Endothelial cell of umbilical vein (primary cell): Measurements from ENCODE around the gene ARPC1A. TPM values are rescaled to one million over a fixed set of nuclear protein-coding genes. Genes with fewer than 3 reads are reported as not detected.

Experiments
- BruUV-seq: library from RNA; stranded (reverse); fragments of 400-500 nt; replicated peaks from 2 replicates; lab custom pipeline; 2021; lab: Mats Ljungman, UMichigan
- CTCF ChIA-PET: fragments of 300-600, 350-600 bp; sonication (Branson Sonifier 250); formaldehyde crosslinking; loops from one replicate; lab custom pipeline; 2021; ENCODE audit warnings: antibody characterized with exemption, inconsistent platforms; lab: Charles Lee
- POLR2A ChIA-PET: fragments of 300-600, 350-600 bp; sonication (Branson Sonifier 250); formaldehyde crosslinking; loops from one replicate; lab custom pipeline; 2021; ENCODE audit warnings: antibody characterized with exemption, inconsistent platforms; lab: Charles Lee
- DNase-seq: peaks from one replicate; pipeline ENCODE4 v3.0.0-alpha.2; 2011; ENCODE audit warnings: low read depth, low spot score
- FAIRE-seq: peaks from 2 replicates; lab custom pipeline; 2011; peaks lifted over from hg19 to GRCh38; lab: Jason Lieb, UNC
- H2AFZ ChIP-seq: 2 replicates; pipeline ENCODE4 v1.6.0; 2012; ENCODE audit warnings: low read depth, low read length, control low read depth, inconsistent platforms
- H3K27ac ChIP-seq: 2 replicates; pipeline ENCODE4 v1.5.1; 2011; ENCODE audit warnings: low read depth, mild to moderate bottlenecking, control low read depth, low read length, moderate library complexity; ENCODE audit not compliant: insufficient read depth
- H3K27me3 ChIP-seq, 2 experiments: 2 replicates each; pipeline versions ENCODE4 v1.6.0 to v1.6.1; 2011; ENCODE audit warnings: low read length in 2 of 2, mixed read lengths in 1 of 2; ENCODE audit not compliant: control insufficient read depth in 2 of 2, insufficient read depth in 2 of 2
- H3K36me3 ChIP-seq, 2 experiments: 2 replicates in 1 of 2; 3 replicates in 1 of 2; pipeline ENCODE4 v1.5.1; 2011; ENCODE audit warnings: low read length in 2 of 2, mild to moderate bottlenecking in 1 of 2, moderate library complexity in 1 of 2; ENCODE audit not compliant: control insufficient read depth in 2 of 2, insufficient read depth in 2 of 2; ENCODE audit errors: extremely low read depth in 1 of 2
- H3K4me1 ChIP-seq: 3 replicates; pipeline ENCODE4 v1.5.1; 2011; ENCODE audit warnings: mild to moderate bottlenecking, low read length; ENCODE audit not compliant: control insufficient read depth, insufficient read depth; ENCODE audit errors: extremely low read depth
- H3K4me2 ChIP-seq: 2 replicates; pipeline ENCODE4 v1.6.1; 2011; ENCODE audit warnings: low read length, control low read depth, mixed read lengths; ENCODE audit not compliant: insufficient read depth
- H3K4me3 ChIP-seq, 3 experiments: fragments of 200-600 bp in 1 of 3; sonication (generic), shearing (Covaris generic) in 1 of 3; replicated peaks in 1 of 3; 2 replicates each; pipeline ENCODE4 v1.5.1; 2011 to 2016; ENCODE audit warnings: control low read depth in 3 of 3, low read length in 3 of 3, mild to moderate bottlenecking in 2 of 3, inconsistent platforms in 1 of 3, low read depth in 1 of 3, moderate library complexity in 1 of 3; ENCODE audit not compliant: insufficient read depth in 1 of 3
- H3K79me2 ChIP-seq: 2 replicates; pipeline ENCODE4 v1.6.0; 2012; ENCODE audit warnings: low read length, inconsistent platforms; ENCODE audit not compliant: control insufficient read depth, insufficient read depth
- H3K9ac ChIP-seq: replicated peaks from 2 replicates; pipeline ENCODE3; 2011; ENCODE audit warnings: low read length, control low read depth; ENCODE audit not compliant: insufficient read depth; ENCODE audit errors: extremely low read depth
- H3K9me1 ChIP-seq: replicated peaks from 3 replicates; pipeline ENCODE4 v1.6.0; 2011; ENCODE audit warnings: mild to moderate bottlenecking, low read length; ENCODE audit not compliant: control insufficient read depth, insufficient read depth; ENCODE audit errors: extremely low read depth
- H3K9me3 ChIP-seq: replicated peaks from 2 replicates; pipeline ENCODE4 v1.5.1; 2012; ENCODE audit warnings: low read length, inconsistent platforms; ENCODE audit not compliant: control insufficient read depth, insufficient read depth
- H4K20me1 ChIP-seq: replicated peaks from 2 replicates; pipeline ENCODE3; 2011; ENCODE audit warnings: mild to moderate bottlenecking, low read length; ENCODE audit not compliant: control insufficient read depth, insufficient read depth; ENCODE audit errors: extremely low read depth
- FOS ChIP-seq: IDR thresholded peaks from 2 replicates; pipeline ENCODE4 v1.6.1; 2011; ENCODE audit warnings: mild to moderate bottlenecking, low read length, moderate library complexity, borderline replicate concordance; ENCODE audit not compliant: insufficient read depth
- JUN ChIP-seq: IDR thresholded peaks from 2 replicates; pipeline ENCODE4 v1.6.1; 2011; ENCODE audit warnings: borderline replicate concordance, low read depth; ENCODE audit not compliant: insufficient read length, insufficient read depth
- MAX ChIP-seq: IDR thresholded peaks from 2 replicates; pipeline ENCODE4 v1.6.1; 2011; ENCODE audit not compliant: insufficient read depth, insufficient read length
- POLR2A ChIP-seq: IDR thresholded peaks from 2 replicates; pipeline ENCODE4 v1.6.1; 2012; ENCODE audit warnings: low read depth, mild to moderate bottlenecking, control low read depth, low read length
- dilution Hi-C: fragments of 300-500 bp; cut with MboI; formaldehyde crosslinking; loops from one replicate; pipeline ENCODE4 v1.15.0; 2019; ENCODE audit warnings: low sequenced_read_pairs; ENCODE audit not compliant: extremely low pct_ligation_motif_present
- intact Hi-C: fragments of 100-400 bp; cut with micrococcal nuclease; formaldehyde crosslinking; loops from one replicate; pipeline ENCODE4 v1.10.0; 2022
- polyA plus RNA-seq, 4 experiments: library from polyadenylated mRNA; depleted of rRNA in 3 of 4; stranded (reverse) in 3 of 4; unstranded in 1 of 4; fragments of >200 nt; gene quantifications; 2 replicates each; pipeline versions ENCODE4 v1.2.1 to v1.2.3, GENCODE V29; 2011 to 2012; ENCODE audit warnings: missing spikeins in 1 of 4
- total RNA-seq: library from RNA; stranded (reverse); gene quantifications from 2 replicates; pipeline ENCODE4 v1.2.3, GENCODE V29; 2021
- TF ChIP-seq, protein P1 (sequence below), 2 donors: IDR thresholded peaks; 1 replicate in 1 of 2; 2 replicates in 1 of 2; pipeline ENCODE4 v1.5.1; 2011; ENCODE audit warnings: low read length in 2 of 2, mild to moderate bottlenecking in 2 of 2, moderate library complexity in 2 of 2, control low read depth in 1 of 2, inconsistent platforms in 1 of 2, low read depth in 1 of 2; ENCODE audit not compliant: insufficient read depth in 1 of 2; ENCODE audit errors: extremely low read depth in 1 of 2

Gene ARPC1A
- total and polyA plus RNA-seq, 2 donors (not counting 3 experiments of a cell fraction or from before 2014, with no cell fraction given) = 200 to 243 TPM

DNA sequence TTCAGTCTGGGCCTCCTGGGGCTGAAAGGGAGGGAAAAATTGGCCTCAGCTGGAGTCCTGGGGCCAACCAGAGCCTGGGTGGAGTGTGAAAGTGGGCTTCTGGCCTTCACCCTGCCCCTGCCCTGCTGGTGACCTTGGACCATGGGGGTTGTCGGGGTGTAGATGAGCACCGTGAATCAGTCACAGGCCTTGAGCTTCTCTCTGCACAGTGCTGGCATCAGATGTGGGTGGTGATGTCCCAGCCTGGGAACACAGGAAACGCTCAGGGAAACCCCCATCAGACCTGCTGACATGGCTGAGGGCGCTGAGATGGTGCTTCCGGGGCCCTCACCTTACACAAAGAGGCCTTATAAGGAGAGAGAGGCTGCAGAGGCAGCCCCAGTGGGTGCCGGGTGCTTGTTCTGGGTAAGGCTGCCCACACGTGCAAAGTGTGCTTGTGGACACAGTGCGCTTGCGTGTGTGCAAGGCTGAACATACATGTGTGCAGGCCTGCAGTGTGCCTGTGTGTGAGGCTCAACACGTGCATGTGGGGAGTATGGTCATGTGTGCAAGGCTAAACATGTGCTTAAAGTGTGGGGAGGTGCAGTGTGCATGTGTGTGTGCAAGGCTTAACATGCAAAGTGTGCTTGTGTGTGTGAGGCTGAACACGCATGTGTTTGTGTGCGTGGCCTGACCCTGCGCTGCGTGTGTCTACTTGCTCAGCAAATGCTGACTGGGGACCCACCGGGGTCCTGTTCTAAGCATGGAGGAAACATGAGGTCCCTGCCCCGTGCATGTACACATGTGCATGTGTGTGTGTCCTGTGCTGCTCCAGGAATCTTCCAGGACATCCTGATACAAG lies 55.3 kb downstream of the ARPC1A start:
- Histone ChIP-seq H3K27me3 (no peaks in the 10 kb centered on the region), H3K4me2 (peak overlapping the region; percentile 67), H3K9me3 (no peaks in the 10 kb centered on the region), H3K9me1 (no peaks in the 10 kb centered on the region), H3K4me3 (no peak overlapping the region), H3K36me3 (peaks cover 9 to 13% of the 10 kb centered on the region in 2 experiments), H2AFZ (no peak overlapping the region), H3K4me1 (peaks cover 30% of the 10 kb centered on the region), H3K9ac (no peak overlapping the region), H3K79me2 (peaks cover 61% of the 10 kb centered on the region), H3K27ac (peak overlapping the region; percentile 89), H4K20me1 (no peaks in the 10 kb centered on the region)
- CTCF ChIA-PET = interaction anchor here (1.0 to 1.9 kb wide), 2 partner anchors 9 to 15 kb away, joined by 3 to 6 read pairs; no protein-coding TSS in a partner anchor
- dilution Hi-C loops = no loop called here
- TF ChIP-seq, protein P1, sequence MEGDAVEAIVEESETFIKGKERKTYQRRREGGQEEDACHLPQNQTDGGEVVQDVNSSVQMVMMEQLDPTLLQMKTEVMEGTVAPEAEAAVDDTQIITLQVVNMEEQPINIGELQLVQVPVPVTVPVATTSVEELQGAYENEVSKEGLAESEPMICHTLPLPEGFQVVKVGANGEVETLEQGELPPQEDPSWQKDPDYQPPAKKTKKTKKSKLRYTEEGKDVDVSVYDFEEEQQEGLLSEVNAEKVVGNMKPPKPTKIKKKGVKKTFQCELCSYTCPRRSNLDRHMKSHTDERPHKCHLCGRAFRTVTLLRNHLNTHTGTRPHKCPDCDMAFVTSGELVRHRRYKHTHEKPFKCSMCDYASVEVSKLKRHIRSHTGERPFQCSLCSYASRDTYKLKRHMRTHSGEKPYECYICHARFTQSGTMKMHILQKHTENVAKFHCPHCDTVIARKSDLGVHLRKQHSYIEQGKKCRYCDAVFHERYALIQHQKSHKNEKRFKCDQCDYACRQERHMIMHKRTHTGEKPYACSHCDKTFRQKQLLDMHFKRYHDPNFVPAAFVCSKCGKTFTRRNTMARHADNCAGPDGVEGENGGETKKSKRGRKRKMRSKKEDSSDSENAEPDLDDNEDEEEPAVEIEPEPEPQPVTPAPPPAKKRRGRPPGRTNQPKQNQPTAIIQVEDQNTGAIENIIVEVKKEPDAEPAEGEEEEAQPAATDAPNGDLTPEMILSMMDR (IDR thresholded peaks at IDR 0.05; ENCODE audit: extremely low read depth in 1 of 2, insufficient read depth in 1 of 2, low read depth in 1 of 2, low read length in 2 of 2) = no peak
- TF ChIP-seq FOS = no peak
- TF ChIP-seq MAX = peak; percentile 46
- no peak for TF ChIP-seq JUN
- peak; percentile 28 for TF ChIP-seq POLR2A
- FAIRE-seq (peak; percentile 8), DNase-seq (no peak)
- intact Hi-C loops = no loop called here
- BruUV-seq = no TSS peak
- POLR2A ChIA-PET = no interaction called here
